ENCODE measurements around the gene PTPRK.

GRCh38 chr6:128464790-128465189, 55.6 kb downstream of the PTPRK start:
- TF ChIP-seq POLR2AphosphoS5 (IDR thresholded peaks at IDR 0.05; ENCODE audit: low read depth, low read length), result no peak
- no peak for TF ChIP-seq POLR2A (IDR thresholded peaks at IDR 0.05; ENCODE audit: borderline replicate concordance, extremely low read depth, insufficient read depth, insufficient read length)
- no peak for TF ChIP-seq CTCF (IDR thresholded peaks at IDR 0.05 in 2 of 3, conservative IDR thresholded peaks at IDR 0.05 in 1 of 3; ENCODE audit: borderline replicate concordance in 1 of 3, insufficient read depth in 1 of 3, low read depth in 2 of 3, low read length in 2 of 3)
- TF ChIP-seq ELF1 (IDR thresholded peaks at IDR 0.05; ENCODE audit: borderline replicate concordance, low read depth), result no peak
- TF ChIP-seq CBX3 (IDR thresholded peaks at IDR 0.05; ENCODE audit: low read depth), result no peak
- no peak for TF ChIP-seq TCF7L2 (IDR thresholded peaks at IDR 0.05; ENCODE audit: borderline replicate concordance, extremely low read depth, insufficient read depth, insufficient read length)
- no peak for TF ChIP-seq REST (IDR thresholded peaks at IDR 0.05; ENCODE audit: low read depth)
- no peak for TF ChIP-seq RAD21 (IDR thresholded peaks at IDR 0.05; ENCODE audit: low read depth)
- no peak for TF ChIP-seq EGR1 (IDR thresholded peaks at IDR 0.05; ENCODE audit: low read depth)
- no peak for TF ChIP-seq SP1 (IDR thresholded peaks at IDR 0.05; ENCODE audit: low read depth)
- no peak for TF ChIP-seq EZH2phosphoT487 (IDR thresholded peaks at IDR 0.05; ENCODE audit: borderline replicate concordance)
- no peak for TF ChIP-seq SRF (IDR thresholded peaks at IDR 0.05; ENCODE audit: low read depth)
- no peak for TF ChIP-seq ZNF274 (IDR thresholded peaks at IDR 0.05; ENCODE audit: low read depth, low read length)
- TF ChIP-seq JUND (IDR thresholded peaks at IDR 0.05), result no peak
